ENCODE results near the gene FAM181A. TPM values are rescaled to one million over a fixed set of nuclear protein-coding genes. Genes with fewer than 3 reads are reported as not detected.

FAM181A gene
- not detected for total RNA-seq
- long read RNA-seq, result 0 reads

- no peak for DNase-seq (ENCODE audit: low spot score)
These were observed at the start of gene FAM181A for GRCh38 chr14:93926873-93927799. FAM181A (plus strand) TSS chr14:93927344; CDS start chr14:93928286, 942 bp downstream.

GRCh38 chr14:93878212-93878611 is 48.9 kb upstream of the FAM181A start:
- DNase-seq (ENCODE audit: low spot score), result no peak

GRCh38 chr14:93878871-93879270 is 48.3 kb upstream of the FAM181A start:
- no peak for DNase-seq (ENCODE audit: low spot score)

GRCh38 chr14:93879362-93879983 is 47.7 kb upstream of the FAM181A start:
- no peak for DNase-seq (ENCODE audit: low spot score)

GRCh38 chr14:93880021-93880820 is 46.9 kb upstream of the FAM181A start:
- peak; percentile 22 for DNase-seq (ENCODE audit: low spot score)

- DNase-seq (ENCODE audit: low spot score), result no peak
These were observed 42.2 kb upstream of the FAM181A start for GRCh38 chr14:93884950-93885349.

GRCh38 chr14:93888995-93889394 is 38.1 kb upstream of the FAM181A start:
- no peak for DNase-seq (ENCODE audit: low spot score)

- DNase-seq (ENCODE audit: low spot score), result no peak
These were observed 37.2 kb upstream of the FAM181A start for GRCh38 chr14:93889739-93890483.

- DNase-seq (ENCODE audit: low spot score), result no peak
These were observed 35.2 kb upstream of the FAM181A start for GRCh38 chr14:93891756-93892504.

- no peak for DNase-seq (ENCODE audit: low spot score)
These were observed 34.7 kb upstream of the FAM181A start for GRCh38 chr14:93892505-93892839.

- DNase-seq (ENCODE audit: low spot score), result no peak
These were observed 34.1 kb upstream of the FAM181A start for GRCh38 chr14:93892923-93893558.

GRCh38 chr14:93893661-93894261 is 33.4 kb upstream of the FAM181A start:
- DNase-seq (ENCODE audit: low spot score), result no peak

- DNase-seq (ENCODE audit: low spot score), result no peak
These were observed 32.0 kb upstream of the FAM181A start for GRCh38 chr14:93895023-93895604.

- DNase-seq (ENCODE audit: low spot score), result no peak
These were observed 29.7 kb upstream of the FAM181A start for GRCh38 chr14:93897476-93897845.

GRCh38 chr14:93898081-93898611 is 29.0 kb upstream of the FAM181A start:
- DNase-seq (ENCODE audit: low spot score), result no peak

- DNase-seq (ENCODE audit: low spot score), result no peak
These were observed 28.4 kb upstream of the FAM181A start for GRCh38 chr14:93898731-93899130.

GRCh38 chr14:93901813-93902212 is 25.3 kb upstream of the FAM181A start:
- no peak for DNase-seq (ENCODE audit: low spot score)

- no peak for DNase-seq (ENCODE audit: low spot score)
These were observed 24.4 kb upstream of the FAM181A start for GRCh38 chr14:93902619-93903307.
